GM10847 (cell line): ENCODE results near the gene SMCHD1.

ENCODE experiments used
- POLR2A ChIP-seq: IDR thresholded peaks from 2 replicates; pipeline ENCODE4 v1.6.1; 2011; ENCODE audit not compliant: insufficient read length; ENCODE audit errors: extremely low read depth

SMCHD1 gene

GRCh38 chr18:2699001-2699400, 43.5 kb downstream of the SMCHD1 start:
- no peak for TF ChIP-seq POLR2A

- TF ChIP-seq POLR2A = no peak
These were observed 49.0 kb downstream of the SMCHD1 start for GRCh38 chr18:2704541-2704940.

- no peak for TF ChIP-seq POLR2A
These were observed 51.4 kb downstream of the SMCHD1 start for GRCh38 chr18:2706903-2707302.

- TF ChIP-seq POLR2A = no peak
These were observed 52.1 kb downstream of the SMCHD1 start for GRCh38 chr18:2707551-2708168.

GRCh38 chr18:2709316-2709715, 53.8 kb downstream of the SMCHD1 start:
- no peak for TF ChIP-seq POLR2A

DNA sequence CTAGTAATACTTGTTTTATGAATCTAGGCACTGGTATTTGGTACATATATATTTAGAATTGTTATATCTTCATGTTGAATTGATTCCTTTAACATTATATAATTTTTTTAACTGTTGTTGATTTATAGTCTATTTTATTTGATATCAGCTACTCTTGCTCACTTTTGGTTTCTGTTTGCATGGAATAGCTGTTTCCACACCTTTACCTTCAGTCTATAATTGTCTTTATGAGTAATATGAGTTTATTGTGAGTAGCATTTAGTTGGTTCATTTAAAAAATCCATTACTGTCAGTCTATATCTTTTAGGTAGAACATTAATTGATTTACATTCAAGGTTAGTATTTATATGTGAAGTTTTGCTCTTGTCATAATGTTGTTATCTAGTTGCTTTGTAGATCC, 58.6 kb downstream of the SMCHD1 start:
- no peak for TF ChIP-seq POLR2A

- no peak for TF ChIP-seq POLR2A
These were observed 60.5 kb downstream of the SMCHD1 start for GRCh38 chr18:2715990-2716389.

DNA sequence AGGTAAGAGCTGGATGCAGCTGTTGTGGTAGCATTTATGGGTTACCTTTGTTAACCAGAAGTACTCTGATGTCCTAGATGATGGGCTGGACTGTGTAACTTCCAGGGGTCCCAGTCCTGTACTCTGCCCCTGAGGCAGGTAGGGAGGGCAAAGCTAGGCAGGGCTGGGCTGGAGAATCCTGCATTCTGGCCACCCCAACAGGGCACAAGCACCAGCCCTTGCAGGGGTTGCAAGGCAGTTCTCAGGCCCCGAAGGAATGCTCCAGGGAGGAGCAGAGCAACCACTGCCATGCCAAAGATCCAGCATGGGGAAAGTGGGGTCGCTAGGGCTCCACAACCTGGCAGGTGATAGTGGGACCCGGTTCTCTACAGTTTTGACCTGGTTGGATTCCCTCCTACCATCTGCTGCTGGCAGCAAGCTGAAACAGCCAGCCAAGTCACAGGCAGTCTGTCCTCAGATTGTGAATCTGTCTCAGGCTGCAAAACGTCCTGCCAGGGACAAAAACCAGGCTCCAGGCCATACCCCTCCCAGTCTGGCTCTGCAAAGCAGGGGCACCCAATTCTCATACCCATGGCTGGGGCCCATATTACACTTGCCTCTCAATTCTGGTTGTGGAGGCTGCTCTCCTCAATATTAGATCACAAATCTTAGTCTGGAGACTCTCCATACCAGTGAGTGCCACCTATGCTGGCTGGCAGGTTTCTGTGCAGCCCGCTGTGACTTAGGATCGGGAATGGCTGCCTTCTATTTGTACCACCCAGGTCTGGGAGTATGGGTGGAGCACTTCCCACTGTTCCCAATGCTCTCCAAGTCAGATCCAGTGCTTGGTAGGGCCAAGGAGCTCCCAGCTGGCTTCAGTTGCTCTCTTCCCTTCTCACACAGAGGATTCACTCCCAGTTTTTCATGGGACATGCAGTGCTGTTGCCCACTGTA, 61.1 kb downstream of the SMCHD1 start:
- no peak for TF ChIP-seq POLR2A

GRCh38 chr18:2717407-2717806, 61.9 kb downstream of the SMCHD1 start:
- TF ChIP-seq POLR2A = no peak

- no peak for TF ChIP-seq POLR2A
These were observed 63.5 kb downstream of the SMCHD1 start for GRCh38 chr18:2719040-2719439.

DNA sequence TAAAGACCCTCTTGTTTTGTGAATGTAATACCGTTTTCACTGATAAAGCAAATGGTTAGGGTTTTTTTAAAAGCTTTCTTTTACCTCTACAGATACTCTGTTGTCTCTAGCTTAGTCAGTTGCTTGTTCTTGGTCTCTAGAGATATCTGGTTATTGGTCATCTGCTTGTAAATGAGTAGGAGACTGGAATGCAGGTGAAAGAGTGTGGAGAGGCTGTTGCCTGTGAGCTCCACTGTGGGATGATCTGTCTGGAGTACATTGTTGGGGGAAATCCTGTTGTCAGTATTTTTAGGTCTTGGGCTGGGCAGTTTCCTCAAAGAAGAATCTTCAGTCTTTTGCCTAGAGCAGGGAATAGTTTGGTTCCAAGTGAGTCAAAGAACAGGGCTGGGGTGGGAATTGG, 67.7 kb downstream of the SMCHD1 start:
- no peak for TF ChIP-seq POLR2A

DNA sequence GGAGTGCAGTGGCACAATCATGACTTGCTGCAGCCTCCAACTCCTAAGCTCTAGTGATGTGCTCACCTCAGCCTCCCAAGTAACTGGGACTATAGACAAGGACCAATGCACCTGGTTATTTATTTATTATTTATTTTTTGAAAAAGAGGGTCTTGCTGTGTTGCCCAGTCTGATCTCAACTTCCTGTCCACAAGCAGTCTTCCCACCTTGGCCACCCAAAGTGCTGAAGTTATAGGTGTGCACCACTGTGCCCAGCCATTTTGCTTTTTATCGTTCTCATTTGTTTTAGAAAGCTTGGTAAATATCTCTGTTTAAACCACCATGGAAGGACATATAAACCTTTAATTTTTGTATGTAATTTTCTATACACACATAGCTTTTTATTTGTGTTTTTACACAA, 74.2 kb downstream of the SMCHD1 start:
- no peak for TF ChIP-seq POLR2A

DNA sequence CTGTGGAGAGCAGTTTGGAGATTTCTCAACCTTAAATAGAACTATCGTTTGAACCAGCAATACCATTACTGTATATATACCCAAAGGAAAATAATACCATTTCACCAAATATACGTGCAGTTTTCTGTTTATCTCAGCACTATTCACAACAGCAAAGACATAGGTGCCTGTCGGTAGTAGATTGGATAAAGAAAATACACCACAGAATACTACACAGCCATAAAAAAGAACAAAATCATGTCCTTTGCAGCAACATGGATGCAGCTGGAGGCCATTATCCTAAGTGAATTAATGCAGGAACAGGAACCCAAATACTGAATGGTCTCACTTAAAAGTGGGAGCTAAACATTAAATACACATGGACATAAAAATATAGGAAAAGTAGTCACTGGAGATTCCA, 81.3 kb downstream of the SMCHD1 start:
- no peak for TF ChIP-seq POLR2A

DNA sequence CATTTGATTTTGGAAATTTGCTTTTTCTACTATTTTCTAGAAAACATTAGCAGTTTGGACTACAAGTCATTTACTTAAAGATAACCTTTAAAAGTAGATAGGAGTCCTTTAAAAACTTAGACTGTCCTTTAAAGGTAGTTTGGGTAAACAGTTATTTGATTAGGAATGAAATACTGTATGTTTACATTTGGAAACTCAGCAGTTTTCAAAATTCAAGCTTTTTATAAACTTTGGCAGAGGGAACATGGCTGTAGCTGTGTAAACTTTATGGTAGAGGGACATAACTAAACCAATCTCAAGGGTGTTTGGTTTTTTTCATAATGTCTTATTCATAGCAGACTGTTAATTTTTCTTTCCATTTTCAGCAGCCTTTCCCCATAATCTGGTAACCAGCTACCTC, 90.7 kb downstream of the SMCHD1 start:
- no peak for TF ChIP-seq POLR2A

DNA sequence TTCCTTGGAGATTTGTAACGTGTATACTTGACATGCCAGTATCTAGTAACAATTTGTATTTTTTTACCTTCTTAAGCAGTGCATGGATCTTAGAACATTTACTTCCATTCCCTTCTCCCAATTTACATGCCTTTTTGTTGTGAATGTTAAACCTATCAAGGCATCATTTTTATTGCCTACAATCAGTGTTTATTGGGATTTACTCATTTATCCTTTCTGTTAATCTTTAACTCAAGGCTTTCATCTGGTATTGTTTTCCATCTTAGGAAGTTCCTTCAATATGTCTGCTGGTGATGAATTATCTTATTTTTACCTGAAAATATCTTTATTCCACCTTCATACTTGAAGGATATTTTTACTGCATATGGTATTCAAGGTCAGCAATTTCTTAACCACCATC, 102.8 kb downstream of the SMCHD1 start:
- TF ChIP-seq POLR2A = no peak

GRCh38 chr18:2774669-2775068, 119.1 kb downstream of the SMCHD1 start:
- TF ChIP-seq POLR2A = no peak
